Umbilical cord (tissue), 2 donors: ENCODE data around the gene PPM1L. TPM values are rescaled to one million over a fixed set of nuclear protein-coding genes. Genes with fewer than 3 reads are reported as not detected.

Source experiments
- DNase-seq: peaks from one replicate; pipeline ENCODE4 v3.0.0-alpha.2; 2015; ENCODE audit warnings: low spot score
- total RNA-seq: library from RNA; depleted of rRNA; stranded (reverse); fragments of >200 nt; gene quantifications from one replicate; pipeline ENCODE4 v1.2.3, GENCODE V29; 2014; ENCODE audit warnings: low replicate concordance; ENCODE audit not compliant: insufficient read depth

PPM1L gene
- total RNA-seq, 1 donor from 2014 or later, result 10.1 TPM

DNA sequence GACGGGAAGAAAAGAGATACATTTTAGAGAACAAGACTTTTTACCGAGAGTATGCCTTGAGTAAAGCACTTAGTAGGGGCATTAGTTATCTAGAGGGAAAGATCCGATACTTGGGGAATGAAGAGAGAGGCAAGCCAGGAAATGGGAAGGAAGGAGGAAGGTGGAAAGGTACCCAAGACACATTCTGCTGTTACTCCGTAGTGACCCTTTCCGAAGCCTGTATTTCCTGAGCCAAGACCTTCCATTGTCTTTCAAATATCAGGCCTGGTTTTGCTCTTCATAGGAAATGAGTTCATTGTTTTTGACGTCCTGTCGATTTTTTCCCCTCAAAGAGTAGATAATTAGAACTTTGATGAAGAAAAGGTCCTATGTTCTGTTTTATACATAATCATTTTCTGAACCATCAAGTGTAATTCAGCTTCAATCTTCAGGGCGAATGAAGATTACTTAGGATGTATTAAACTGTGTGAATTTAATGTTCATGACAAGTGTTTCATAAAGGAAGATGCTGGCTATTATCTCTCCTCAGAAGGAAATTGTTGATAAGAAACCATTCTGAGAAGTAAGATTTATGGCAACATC, 95.7 kb downstream of the PPM1L start:
- no peak for DNase-seq

DNA sequence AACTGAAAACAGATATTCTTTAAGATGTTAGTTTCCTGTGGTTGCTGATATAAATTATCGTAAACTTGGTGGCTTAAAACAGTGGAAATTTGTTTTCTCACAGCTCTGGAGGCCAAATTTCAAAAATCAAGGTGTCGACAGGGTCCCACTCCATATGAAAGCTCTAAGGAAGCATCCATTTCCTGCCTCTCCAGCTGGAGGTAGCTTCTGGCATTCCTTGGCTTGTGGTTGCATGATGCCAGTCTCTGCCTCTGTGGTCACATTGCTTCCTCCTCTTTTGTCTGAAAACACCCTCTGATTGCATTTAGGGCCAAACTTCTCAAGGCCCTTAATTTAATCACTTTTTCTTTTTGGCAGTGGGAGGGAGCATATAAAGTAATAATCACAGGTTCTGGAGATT, 96.8 kb downstream of the PPM1L start:
- DNase-seq, result no peak

DNA sequence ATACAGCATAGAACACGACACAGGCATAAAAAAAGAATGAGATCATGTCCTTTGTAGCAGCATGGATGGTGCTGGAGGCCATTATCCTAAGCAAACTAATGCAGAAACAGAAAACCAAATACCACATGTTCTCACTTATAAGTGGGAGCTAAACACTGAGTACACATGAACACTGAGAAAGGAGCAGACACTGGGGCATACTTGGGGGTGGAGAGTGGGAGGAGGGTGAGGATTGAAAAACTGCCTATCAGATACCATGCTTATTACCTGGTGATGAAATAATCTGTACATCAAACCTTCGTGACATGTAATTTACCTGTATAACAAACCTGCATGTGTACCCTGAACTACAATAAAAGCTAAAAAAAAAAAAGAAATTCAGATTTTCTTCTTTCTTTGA, 100.4 kb downstream of the PPM1L start:
- no peak for DNase-seq

DNA sequence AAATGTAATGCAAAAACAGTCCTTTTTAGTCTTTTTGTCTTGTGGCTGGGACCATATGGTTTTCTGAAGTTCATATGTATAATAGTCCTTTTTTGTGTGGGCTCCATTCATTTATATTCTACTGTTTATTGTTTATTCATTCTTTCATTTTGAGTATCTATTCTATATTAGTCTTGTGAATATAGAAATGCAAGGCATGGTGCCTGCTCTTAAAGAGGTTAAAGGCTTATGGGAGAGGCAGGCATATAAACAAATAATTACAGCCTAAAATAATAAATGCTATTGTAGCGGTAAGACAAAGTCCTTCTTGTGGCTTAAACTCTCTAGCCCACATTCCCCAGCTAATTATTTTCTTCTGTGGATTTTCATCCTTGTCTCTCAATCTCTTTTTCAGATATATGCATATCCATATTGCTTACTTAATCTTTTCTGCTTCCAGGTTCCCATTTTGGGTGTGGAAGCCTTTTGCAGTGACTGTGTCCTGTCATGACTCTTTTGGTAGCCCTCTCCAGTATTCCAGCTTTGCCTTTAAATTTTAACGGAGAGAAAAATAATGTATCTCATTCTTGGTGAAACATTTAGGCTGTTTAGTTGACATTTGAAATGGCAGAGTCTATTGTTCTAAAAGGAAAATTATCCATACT, 101.6 kb downstream of the PPM1L start:
- no peak for DNase-seq

DNA sequence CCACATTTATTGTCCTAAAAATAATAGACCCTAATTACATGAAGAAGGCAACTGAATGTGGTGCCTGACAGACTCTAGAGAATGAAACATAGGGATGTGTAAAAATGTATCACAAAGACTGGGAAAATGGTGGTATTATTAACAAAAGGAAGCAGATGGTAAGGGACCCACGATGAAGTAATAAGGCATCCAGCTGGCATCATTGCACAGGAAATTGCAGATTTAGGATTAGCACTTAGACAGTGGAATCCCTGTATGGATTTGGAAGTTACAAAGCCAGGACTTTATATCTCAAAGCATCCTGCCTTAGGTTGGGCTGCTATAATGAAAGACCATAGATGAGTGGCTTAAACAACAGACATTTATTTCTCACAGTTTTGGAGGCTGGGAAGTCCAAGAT, 104.3 kb downstream of the PPM1L start:
- no peak for DNase-seq

DNA sequence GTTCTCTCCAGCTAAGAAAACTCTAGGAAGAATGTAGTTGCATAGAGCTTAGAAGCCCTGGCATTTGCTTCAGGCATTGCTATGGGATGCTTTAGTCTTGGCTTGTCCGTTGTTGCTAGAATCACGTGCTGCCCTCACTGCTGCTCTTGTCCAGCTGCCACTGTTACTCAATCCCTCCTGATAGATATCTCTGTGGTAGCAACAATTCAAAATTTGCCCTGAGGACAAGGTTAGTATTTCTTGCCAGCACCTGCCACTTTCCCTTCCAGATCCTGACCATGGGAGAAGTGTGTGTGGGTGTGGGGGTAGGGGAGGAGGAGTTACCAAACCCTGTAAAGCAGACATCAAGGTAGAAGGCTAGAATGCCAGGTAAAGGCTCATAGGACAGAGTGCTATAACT, 113.8 kb downstream of the PPM1L start:
- peak; percentile 6 for DNase-seq

DNA sequence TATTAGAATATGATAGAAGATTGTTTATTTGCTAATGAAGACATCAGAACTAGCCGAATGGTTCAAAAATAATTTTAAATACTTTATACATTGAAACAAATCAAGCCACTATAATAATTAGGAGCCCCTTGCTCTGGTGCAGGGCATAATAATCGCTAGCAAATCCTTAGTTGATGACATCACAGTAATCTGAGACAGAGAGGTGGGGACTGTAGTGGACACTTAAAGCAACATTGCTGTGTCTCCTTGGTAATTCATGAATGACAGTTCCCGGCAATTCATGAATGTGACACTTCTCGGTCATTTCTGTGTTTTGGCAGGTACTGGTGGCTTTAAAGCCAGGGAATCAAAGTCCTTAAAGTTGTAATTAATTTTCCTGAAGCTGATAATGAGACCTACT, 114.3 kb downstream of the PPM1L start:
- no peak for DNase-seq

DNA sequence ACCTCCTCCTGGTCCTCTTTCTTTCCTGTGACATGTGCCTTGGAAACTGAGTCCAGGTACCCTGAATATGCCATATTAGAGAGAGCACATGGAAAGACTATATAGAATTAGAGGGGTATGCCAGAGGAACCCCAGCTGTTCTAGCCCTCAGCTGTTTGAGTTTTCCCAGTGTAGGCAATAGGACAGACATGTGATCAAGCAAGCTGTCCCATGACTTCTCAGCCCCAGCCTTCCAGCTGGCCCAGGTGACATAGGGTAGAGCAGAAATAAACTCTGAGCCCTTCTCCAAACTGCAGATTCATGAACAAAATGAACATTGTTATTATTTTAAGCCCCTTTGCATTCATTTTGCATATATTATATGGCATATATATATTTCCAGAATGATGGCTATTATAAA, 118.7 kb downstream of the PPM1L start:
- no peak for DNase-seq

DNA sequence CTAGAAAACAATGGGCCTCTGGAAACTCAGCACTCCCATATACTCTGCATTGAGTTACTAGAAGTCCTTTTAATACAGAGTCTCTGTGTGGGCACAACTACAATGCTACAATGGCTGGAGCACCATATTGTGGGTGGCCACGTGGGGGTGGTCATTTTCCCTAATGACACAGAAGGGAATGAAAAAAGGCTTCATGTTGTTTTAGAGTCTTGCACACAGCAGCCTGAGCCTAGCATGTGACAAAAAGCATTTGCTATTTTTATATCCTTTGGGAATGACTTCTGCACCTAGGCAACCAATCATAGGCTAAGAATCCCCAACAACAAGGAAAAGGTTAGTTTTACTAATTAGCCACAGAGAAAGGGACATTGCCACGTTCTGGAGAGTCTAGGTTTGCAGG, 120.6 kb downstream of the PPM1L start:
- no peak for DNase-seq

DNA sequence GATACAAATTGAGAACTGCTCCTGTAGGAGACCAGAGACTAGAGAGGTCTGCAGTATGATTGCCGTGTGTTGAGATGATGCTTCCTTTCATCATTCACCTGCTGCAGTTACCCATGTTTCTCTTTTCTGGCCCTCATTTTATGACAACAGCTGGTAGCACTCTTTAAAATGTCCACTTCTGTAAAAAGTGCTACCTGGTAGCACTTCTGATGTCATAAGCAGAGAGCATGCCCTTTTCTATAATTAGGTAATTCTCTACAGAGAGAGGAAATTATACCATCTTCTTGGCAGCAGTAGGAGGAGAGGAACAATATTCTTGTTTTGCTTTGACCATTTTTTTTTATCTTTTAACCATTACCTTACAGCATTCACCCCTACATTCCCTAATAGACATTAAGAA, 123.8 kb downstream of the PPM1L start:
- DNase-seq, result no peak

DNA sequence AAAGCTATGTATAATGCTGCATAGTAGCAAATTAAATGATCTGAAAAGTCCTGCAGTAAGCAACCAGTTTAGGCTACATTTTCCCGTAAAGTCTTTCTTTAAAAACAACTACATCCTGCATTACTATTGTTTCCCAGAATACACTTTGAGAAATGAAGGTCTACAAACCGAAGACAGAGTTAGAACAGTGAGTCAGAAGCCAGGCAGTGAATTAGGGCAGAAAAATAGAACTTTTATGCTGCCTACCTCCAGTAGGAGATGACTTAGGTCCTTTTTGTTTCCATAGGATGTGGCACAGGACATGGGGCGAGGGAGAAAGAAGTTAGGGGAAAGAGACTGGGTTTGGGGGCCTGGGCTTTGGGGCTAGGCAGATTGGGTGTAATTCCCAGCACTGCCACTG, 127.3 kb downstream of the PPM1L start:
- peak; percentile 10 for DNase-seq

DNA sequence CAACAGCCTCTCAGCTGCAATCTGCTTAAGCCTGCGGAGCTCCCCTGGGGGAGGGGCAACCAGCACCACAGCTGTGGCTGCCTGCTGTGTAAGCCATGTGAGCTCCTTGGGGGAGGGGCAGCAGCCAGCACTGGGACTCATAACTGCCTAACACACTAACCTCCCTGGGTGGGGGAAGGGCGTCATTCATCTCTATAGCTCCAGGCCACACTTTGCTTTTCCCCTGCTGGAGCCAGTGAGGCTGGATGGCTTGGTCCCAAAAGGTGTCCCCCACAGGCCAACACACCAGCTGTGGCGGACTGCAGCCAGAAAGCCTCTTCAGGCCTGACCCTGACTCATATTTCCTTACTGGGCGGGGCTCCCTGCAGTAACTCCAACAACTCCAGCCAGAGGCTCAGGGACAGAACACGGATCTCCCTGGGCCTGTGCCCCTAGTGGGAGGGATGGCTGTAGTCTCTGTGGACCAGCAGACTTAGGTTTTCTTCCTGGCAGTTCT, 129.8 kb downstream of the PPM1L start:
- peak; percentile 19 for DNase-seq

DNA sequence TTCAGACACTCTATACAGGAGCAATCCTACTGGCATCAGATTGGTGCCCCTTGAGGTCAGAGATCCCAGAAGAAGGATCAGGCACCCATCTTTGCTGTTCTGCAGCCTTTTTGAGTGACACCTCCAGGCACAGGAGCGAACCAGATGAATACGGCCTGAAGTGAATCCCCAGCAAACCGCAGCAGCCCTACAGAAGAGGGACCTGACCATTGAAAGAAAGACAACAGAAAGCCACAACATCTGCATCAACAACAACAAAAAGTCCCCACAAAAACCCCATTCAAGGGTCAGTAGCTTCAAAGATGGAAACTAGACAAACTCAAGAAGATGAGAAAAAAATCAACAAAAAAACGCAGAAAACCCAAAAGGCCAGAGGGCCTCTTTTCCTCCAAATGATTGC, 130.4 kb downstream of the PPM1L start:
- no peak for DNase-seq

DNA sequence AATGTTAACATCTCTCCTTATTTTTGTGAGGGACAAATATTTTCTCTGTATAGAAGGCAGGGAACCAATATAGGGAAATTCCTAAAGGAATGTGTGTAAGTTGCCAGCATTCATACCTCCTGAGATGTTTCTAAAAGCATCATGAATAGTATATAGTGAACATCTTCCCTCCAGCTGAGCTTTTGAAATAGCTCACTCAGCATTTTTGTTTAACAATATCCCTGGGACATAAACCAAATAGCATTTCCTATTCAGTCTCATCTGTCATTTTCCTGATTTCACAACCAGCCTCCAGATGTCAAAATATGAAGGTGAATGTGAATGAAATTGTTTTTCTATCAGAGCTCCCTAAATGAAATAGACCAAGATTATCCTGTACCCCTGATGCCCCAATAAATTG, 137.2 kb downstream of the PPM1L start:
- no peak for DNase-seq

DNA sequence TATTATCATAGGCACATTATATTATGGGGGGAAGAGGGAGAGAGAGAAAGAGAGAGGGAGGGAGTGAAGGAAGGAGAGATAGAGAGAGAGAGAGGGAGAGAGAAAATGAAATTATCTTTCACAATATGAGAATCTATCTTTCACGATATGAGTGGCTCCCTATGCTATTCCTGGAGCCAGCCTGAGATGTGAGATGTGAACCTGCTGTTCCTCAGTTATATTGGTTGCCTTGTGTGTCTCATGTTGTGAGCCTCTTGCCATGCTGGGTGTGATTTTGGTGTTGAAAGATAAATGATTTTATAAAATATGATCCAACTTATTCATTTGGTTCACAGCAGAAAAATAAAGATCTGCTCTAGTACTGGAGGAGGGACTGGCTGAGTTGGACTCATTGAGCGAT, 148.7 kb downstream of the PPM1L start:
- DNase-seq, result no peak

DNA sequence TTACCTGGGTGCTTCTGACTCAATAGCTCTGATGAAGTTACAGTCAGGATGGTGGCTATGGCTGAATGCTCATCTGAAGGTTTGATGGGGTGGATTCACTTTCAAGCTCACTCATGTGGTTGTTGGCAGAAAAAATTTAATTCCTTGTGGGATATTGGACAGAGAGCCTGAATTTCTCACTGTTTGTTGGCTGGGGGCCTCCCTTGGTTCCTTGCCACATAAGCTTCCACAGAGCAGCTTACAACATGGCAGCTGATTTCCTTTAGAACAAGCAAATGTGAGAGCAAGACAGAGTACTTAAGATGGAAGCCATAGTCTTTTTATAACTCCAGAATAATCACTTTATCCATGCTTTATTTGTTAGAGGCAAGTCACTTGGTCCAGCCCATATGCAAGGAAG, 150.6 kb downstream of the PPM1L start:
- DNase-seq, result no peak

DNA sequence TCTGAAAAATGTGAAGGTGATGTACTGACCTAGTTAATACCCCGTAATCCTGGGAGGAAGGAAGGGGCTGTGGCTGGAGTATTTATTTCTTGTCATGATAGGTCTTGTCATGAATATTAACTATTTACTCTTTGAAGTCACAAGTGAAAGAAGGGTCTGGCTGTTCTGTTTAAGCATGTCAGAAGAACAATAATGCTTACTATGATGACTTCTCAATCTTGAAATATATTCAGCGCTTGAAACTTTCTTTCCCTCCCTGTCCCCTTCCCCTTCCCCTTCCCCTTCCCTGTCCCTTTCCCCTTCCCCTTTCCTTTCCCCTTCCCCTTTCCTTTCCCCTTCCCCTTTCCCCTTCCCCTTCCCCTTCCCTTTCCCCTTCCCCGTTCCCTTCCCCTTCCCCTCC, 153.9 kb downstream of the PPM1L start:
- no peak for DNase-seq

DNA sequence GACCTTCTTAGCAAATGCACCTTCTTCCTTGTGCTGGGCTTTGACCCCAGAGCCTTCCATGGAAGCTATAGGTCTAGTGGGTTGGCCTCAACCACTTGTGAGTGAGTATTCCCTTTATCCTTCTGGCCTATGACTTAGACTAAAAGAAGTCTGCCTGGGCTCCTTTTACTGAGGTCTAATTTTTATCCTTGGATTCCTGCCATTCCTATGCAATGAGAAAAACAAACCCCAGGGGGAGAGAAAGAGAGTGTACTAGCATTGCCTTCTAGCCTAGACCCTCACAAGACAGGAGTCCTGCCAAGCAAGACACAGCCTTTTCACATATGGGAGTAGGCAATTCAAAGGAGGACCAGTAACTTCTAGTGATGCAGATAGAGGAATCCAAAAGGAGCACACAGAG, 155.4 kb downstream of the PPM1L start:
- DNase-seq, result no peak

DNA sequence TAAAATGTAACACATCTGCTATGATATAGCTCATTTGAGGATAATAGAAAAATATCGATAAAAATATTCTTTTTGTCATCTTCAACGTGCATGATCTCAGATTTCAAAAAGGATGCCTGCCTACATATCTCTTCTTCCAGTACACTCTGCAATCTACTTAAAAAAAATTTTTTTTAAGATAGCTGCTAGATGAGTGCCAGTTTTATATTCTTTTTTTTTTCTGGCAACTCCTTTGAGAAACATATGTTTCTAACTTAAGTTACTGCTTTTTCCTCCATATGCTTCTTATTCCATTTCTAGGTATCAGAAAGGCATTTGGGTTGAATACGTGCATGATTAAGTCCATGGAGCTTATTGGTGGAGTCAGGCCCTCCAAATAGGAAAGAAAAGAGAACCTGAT, 160.4 kb downstream of the PPM1L start:
- DNase-seq, result peak; percentile 30

DNA sequence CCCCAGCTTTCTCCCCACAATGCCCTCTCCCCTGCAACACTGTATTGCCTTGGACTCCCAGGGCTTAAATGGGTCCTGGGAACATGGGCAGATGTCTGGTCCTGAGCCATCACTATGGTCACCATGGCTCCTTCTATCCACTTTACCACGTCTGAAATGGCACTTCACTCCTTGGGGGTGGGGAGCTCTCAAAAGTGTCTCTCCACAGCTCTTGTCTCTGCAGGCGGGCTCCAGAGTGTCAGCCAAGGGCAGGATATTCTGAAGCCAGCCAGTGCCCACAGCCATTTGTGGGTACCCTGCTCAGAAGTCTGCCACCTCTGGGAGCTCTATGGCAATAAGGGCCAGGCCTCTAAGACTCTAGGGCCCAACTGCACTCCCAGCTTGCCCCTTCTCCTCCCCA, 163.9 kb downstream of the PPM1L start:
- DNase-seq, result no peak

DNA sequence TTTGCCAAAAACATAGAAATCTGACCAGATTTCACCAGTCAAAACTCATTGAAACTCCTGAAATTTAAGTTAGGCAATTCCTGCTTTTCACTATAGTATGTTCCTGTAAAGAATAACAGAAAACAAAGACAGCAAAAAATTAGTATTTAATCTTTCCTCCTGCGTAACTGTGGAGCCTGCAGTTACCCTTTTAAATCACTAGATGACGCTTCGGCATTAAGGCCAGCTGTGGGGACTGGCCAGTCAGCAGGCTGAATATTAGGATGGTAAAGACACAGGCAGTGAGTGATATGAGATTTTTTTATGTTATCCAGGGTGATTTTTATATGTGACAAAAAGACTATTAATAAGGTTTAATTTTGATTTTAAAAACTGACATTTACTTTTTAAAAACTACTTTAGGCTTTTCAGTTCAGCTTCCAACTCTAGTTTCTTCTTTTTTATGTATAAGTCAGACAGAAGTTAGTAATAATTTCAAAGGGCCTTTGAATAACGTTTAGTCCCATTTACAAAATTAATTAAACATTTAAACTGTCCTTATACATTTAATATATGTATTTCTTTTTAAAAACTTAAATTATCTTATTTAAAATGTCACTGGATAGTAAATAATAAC, 165.1 kb downstream of the PPM1L start:
- peak; percentile 55 for DNase-seq

DNA sequence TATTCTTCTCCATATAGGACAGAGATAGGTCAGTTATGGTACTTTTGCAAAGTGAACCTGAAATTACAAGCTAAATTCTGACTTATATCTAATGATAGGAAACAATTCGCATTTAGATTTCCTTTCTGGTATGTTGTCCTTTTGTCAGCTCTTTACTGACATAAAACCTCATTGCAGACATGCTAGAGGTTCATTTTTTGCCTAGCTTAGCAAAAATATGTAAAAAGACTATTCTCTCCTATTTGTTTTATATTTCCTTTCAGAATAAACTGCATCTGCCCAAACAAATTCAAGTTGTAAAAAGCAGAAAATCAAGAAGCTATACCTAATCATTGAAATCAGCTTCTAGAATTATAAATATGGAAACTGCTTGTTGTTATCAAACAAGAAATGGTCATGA, 168.7 kb downstream of the PPM1L start:
- no peak for DNase-seq

DNA sequence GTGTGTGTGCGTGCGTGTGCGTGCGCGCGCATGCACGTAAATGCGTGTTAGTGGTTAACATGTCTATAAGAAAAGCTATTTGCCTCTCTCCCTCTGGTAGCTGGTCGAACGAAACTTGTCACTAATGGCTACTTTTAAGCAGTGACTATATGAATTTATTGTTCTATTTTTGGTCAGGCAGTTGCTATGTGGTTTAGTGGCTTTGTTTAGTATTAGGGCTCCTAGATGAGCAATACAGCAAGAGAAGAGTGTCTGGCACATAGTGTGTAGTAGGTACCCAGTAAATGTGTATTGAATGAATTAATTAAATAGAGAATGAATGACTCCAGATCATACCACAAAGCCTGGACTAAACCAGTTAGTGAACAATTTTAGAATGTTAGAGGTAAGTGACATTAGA, 171.6 kb downstream of the PPM1L start:
- no peak for DNase-seq
